HCT116 (cell line): ENCODE data around the gene UBR3. TPM values are rescaled to one million over a fixed set of nuclear protein-coding genes. Genes with fewer than 3 reads are reported as not detected.

Experiments used
- total RNA-seq: library from RNA; stranded (reverse); gene quantifications from one replicate; pipeline ENCODE4 v1.2.1, GENCODE V29; 2021; ENCODE audit not compliant: unreplicated experiment

UBR3 gene
- total RNA-seq, 1 experiment from 2014 or later = 29.5 TPM

Other genes with a start within 250 kb of the UBR3 start
- 55.3 TPM for gene PPIG, start 243.1 kb upstream of the UBR3 start, total RNA-seq
- not detected for gene CFAP210, start 133.0 kb upstream of the UBR3 start, total RNA-seq
- 2.8 TPM for gene PHOSPHO2, start 133.0 kb upstream of the UBR3 start, total RNA-seq
- gene KLHL23, start 93.6 kb upstream of the UBR3 start, total RNA-seq = 27.8 TPM
- 117 TPM for gene SSB, start 28.6 kb upstream of the UBR3 start, total RNA-seq
- gene METTL5, start 2.5 kb upstream of the UBR3 start, total RNA-seq = 103 TPM